AG04450 (cell line): Measurements from ENCODE around the gene SMC1B. TPM values are rescaled to one million over a fixed set of nuclear protein-coding genes. Genes with fewer than 3 reads are reported as not detected.

Experiments used
- CTCF ChIA-PET: fragments of 300-600, 350-600 bp; formaldehyde crosslinking; extraction: SDS; loops from one replicate; lab custom pipeline; 2022; ENCODE audit warnings: antibody characterized with exemption, inconsistent platforms; lab: Charles Lee
- POLR2A ChIA-PET: fragments of 350-600 bp; formaldehyde crosslinking; extraction: SDS; loops from one replicate; lab custom pipeline; 2021; ENCODE audit warnings: antibody characterized with exemption, inconsistent platforms; lab: Yijun Ruan, JAX
- DNase-seq: peaks from one replicate; pipeline ENCODE4 v3.0.0-alpha.2; 2011; ENCODE audit warnings: low read depth, low spot score
- H3K27ac ChIP-seq: one replicate; pipeline ENCODE4 v1.5.1; 2012; ENCODE audit warnings: low read depth, low read length, control low read depth
- H3K27me3 ChIP-seq: one replicate; pipeline ENCODE4 v1.6.0; 2012; ENCODE audit warnings: low read length; ENCODE audit not compliant: control insufficient read depth, insufficient read depth
- H3K4me3 ChIP-seq: 2 replicates; pipeline ENCODE4 v1.5.1; 2011; ENCODE audit warnings: mild to moderate bottlenecking, low read depth, low read length, control low read depth
- H3K9me3 ChIP-seq: 2 replicates; pipeline ENCODE4 v1.5.1; 2012; ENCODE audit warnings: low read length; ENCODE audit not compliant: control insufficient read depth, insufficient read depth
- CTCF ChIP-seq: IDR thresholded peaks from 2 replicates; pipeline ENCODE4 v1.5.1; 2011; ENCODE audit warnings: low read depth, low read length, control low read depth, inconsistent platforms
- polyA plus RNA-seq: library from polyadenylated mRNA; depleted of rRNA; stranded (reverse); fragments of >200 nt; gene quantifications from 2 replicates; pipeline ENCODE4 v1.2.3, GENCODE V29; 2011

SMC1B gene
- polyA plus RNA-seq, 1 experiment = not detected

- no peaks in the 10 kb centered on the region; the same call in 1 of the 2 replicates for H3K9me3 ChIP-seq
- DNase-seq = no peak
- H3K27ac ChIP-seq = no peak overlapping the region
- no peak for TF ChIP-seq CTCF
- no peaks in the 10 kb centered on the region for H3K27me3 ChIP-seq
- ChIA-PET POLR2A (no interaction called here), CTCF (no interaction called here)
- no peak overlapping the region for H3K4me3 ChIP-seq
Observed at GRCh38 chr22:45314054-45314721, 99.2 kb downstream of the SMC1B start.

DNA sequence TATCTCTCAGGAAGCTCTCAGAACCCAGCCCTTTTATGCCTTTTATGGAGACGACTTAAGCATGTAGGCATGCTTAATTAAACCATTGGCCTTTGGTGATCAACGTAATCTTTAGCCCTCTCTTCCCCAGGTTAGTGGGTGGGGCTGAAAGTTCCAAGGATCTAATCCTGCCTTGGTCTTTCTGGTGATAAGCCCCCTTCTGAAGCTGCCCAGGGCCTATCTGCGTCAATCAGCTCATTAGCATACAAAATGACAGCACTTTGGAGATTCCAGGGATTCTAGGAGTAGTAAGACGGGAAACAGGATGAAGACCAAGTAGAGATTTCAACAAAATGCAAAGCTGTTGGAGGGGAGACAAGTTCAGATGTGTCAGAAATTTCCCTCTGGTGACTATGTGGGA is 100.5 kb downstream of the SMC1B start:
- TF ChIP-seq CTCF = no peak
- DNase-seq = no peak
- POLR2A ChIA-PET = no interaction called here
- Histone ChIP-seq H3K27ac (no peak overlapping the region), H3K4me3 (no peak overlapping the region), H3K9me3 (no peaks in the 10 kb centered on the region; the same call in 1 of the 2 replicates), H3K27me3 (no peaks in the 10 kb centered on the region)
- CTCF ChIA-PET = interaction anchor here (0.8 kb wide), 1 partner anchor 241 kb away, joined by 3 read pairs; no protein-coding TSS in a partner anchor

DNA sequence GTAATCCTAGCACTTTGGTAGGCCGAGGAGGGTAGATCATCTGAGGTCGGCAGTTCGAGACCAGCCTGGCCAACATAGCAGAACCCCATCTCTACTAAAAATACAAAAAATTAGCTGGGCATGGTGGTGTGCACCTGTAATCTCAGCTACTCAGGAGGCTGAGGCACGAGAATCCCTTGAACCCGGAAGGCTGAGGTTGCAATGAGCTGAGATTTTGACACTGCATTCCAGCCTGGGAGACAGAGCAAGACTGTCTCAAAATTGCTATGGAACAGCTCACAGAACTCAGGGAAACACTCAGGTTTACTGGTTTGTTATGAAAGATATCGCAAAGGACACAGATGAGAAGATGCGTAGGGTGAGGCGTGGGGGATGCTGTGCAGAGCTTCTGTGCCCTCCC is 101.0 kb downstream of the SMC1B start:
- Histone ChIP-seq H3K27ac (no peak overlapping the region), H3K9me3 (no peaks in the 10 kb centered on the region; the same call in 1 of the 2 replicates), H3K27me3 (no peaks in the 10 kb centered on the region), H3K4me3 (no peak overlapping the region)
- DNase-seq = no peak
- CTCF ChIA-PET = interaction anchor here (0.8 kb wide), 1 partner anchor 242 kb away, joined by 3 read pairs; no protein-coding TSS in a partner anchor
- POLR2A ChIA-PET = no interaction called here
- TF ChIP-seq CTCF = no peak

DNA sequence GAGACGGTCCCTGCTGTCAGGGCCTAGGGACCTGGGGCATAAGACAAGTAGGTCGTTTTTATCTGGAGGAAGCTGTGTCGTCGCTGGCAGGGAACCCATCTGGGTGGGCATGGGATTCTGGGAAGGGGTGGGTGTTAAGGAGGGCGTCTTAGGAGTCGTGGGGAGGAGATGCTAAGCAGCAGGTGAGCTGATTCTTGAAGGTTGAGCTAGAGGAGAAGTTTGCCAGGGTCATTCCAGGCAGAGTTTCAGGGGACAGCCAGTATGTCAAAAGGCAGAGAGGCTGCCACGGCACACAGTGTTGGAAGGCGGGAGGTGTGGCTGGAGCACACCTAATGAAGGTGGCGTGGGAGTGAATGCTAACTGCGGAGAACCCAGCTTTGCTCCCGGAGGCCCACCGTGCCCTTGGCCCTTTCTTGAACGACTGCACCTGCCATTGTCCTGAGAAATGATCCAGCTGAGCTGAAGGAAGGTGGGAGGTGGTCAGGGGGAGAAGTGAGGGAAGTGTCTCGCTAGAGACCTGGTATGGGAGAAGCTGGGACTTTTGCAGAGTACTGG is 102.3 kb downstream of the SMC1B start:
- POLR2A ChIA-PET = interaction anchor here (0.5 kb wide), 1 partner anchor 106 kb away, joined by 3 read pairs; no protein-coding TSS in a partner anchor
- CTCF ChIA-PET = no interaction called here
- no peaks in the 10 kb centered on the region; the same call in 1 of the 2 replicates for H3K9me3 ChIP-seq
- peak overlapping the region; percentile 78 for H3K4me3 ChIP-seq
- DNase-seq = no peak
- H3K27ac ChIP-seq = no peak overlapping the region
- no peaks in the 10 kb centered on the region for H3K27me3 ChIP-seq
- TF ChIP-seq CTCF = no peak

- ChIA-PET CTCF (no interaction called here), POLR2A (no interaction called here)
- no peak overlapping the region for H3K27ac ChIP-seq
Observed at GRCh38 chr22:45310331-45310976, 102.9 kb downstream of the SMC1B start.

More at GRCh38 chr22:45310331-45310976, 102.9 kb downstream of the SMC1B start:
- Histone ChIP-seq H3K4me3 (peak overlapping the region; percentile 78), H3K27me3 (no peaks in the 10 kb centered on the region), H3K9me3 (no peaks in the 10 kb centered on the region; the same call in 1 of the 2 replicates)
- no peak for DNase-seq
- no peak for TF ChIP-seq CTCF
